ENCODE results near the gene ABHD4.

- TF ChIP-seq, protein P1, sequence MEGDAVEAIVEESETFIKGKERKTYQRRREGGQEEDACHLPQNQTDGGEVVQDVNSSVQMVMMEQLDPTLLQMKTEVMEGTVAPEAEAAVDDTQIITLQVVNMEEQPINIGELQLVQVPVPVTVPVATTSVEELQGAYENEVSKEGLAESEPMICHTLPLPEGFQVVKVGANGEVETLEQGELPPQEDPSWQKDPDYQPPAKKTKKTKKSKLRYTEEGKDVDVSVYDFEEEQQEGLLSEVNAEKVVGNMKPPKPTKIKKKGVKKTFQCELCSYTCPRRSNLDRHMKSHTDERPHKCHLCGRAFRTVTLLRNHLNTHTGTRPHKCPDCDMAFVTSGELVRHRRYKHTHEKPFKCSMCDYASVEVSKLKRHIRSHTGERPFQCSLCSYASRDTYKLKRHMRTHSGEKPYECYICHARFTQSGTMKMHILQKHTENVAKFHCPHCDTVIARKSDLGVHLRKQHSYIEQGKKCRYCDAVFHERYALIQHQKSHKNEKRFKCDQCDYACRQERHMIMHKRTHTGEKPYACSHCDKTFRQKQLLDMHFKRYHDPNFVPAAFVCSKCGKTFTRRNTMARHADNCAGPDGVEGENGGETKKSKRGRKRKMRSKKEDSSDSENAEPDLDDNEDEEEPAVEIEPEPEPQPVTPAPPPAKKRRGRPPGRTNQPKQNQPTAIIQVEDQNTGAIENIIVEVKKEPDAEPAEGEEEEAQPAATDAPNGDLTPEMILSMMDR (conservative IDR thresholded peaks at IDR 0.05; ENCODE audit: low read length) = no peak
- TF ChIP-seq EZH2phosphoT487 (IDR thresholded peaks at IDR 0.05; ENCODE audit: borderline replicate concordance, low read depth, low read length) = no peak
These were observed 365 bp upstream of the ABHD4 start for GRCh38 chr14:22597771-22598098.
